HG03095 (cell line): ENCODE results near the gene GPATCH8.
"Not testable (repeated sequence)": the region's sequence is repeated elsewhere in the genome, so short reads cannot be mapped to it uniquely, and the experiment has no call there.

Experiments
- ATAC-seq: cut with Tn5 transposase; IDR thresholded peaks from one replicate; pipeline ENCODE4 v1.9.1; 2021; ENCODE audit warnings: moderate library complexity; ENCODE audit not compliant: unreplicated experiment

Gene GPATCH8

DNA sequence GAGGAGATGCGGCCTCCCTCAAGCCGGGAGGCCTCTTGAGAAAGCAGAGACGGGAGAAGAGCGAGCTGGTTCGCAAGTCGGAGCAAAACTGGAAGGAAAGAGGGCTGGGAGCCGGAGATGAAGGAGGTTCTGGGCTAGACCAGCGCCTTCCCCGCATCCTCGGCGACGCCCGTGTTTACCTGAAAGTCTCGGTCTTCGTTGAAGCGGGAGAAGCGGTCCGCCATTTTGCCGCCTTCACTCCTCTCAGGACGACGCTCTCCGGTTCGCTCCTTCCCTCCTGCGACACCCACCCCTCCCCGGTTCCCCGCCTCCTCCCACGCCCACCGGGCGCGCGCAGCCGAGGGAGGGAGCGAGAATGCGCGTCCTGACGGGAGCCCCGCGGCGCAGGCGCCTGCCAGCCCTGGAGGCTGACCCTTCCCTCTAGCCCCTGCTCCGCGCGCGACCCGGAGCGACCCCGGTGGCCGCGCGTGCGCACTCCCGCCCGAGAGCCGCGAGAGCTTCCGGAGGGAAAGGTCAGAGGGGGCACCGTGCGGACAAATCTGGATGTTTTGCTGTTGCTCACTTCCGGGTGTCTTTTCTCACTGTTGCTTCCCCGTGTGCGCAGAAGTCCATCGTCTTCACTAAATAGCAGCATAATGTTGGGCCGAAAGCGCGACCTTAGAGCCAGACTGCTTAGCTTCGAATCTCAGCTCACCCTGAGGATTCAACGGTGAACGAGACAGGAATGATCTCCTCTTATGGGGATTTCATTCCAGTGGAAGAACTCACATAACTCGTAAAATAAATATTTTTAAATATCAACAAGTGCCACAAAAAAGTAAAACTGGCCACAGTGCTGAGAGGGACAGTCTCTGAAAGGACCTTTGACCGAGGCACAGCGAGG, at the start of gene GPATCH8:
GPATCH8 (minus strand) TSS at position 260 of the 883 bp plus-strand sequence; CDS start at position 224, 36 bp downstream.
- ATAC-seq, result peak; percentile 77

DNA sequence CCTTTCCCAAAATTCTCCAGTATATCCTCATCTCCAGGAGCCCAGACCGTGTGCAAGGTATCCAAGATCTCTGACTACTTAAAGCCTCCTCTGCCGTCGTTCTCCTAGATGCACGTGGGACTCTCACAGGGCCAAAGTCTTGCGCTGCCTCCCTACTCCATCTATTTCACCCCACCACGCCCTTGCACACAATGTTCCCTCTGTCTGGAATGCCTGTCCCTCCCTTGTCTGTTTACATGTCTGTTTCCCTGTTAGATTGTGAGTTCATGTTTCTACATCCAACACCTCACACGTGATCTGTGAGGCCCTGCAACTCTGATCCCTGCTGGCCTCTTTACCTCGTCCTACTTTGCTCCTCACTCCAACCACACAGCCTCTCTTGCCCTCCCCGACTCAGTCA, 49.2 kb upstream of the GPATCH8 start:
- ATAC-seq, result no peak

- ATAC-seq, result no peak
Measured at GRCh38 chr17:44549686-44550085, 46.5 kb upstream of the GPATCH8 start.

GRCh38 chr17:44548376-44549230, 45.4 kb upstream of the GPATCH8 start:
- ATAC-seq, result no peak

GRCh38 chr17:44547625-44548267, 44.5 kb upstream of the GPATCH8 start:
- no peak for ATAC-seq

DNA sequence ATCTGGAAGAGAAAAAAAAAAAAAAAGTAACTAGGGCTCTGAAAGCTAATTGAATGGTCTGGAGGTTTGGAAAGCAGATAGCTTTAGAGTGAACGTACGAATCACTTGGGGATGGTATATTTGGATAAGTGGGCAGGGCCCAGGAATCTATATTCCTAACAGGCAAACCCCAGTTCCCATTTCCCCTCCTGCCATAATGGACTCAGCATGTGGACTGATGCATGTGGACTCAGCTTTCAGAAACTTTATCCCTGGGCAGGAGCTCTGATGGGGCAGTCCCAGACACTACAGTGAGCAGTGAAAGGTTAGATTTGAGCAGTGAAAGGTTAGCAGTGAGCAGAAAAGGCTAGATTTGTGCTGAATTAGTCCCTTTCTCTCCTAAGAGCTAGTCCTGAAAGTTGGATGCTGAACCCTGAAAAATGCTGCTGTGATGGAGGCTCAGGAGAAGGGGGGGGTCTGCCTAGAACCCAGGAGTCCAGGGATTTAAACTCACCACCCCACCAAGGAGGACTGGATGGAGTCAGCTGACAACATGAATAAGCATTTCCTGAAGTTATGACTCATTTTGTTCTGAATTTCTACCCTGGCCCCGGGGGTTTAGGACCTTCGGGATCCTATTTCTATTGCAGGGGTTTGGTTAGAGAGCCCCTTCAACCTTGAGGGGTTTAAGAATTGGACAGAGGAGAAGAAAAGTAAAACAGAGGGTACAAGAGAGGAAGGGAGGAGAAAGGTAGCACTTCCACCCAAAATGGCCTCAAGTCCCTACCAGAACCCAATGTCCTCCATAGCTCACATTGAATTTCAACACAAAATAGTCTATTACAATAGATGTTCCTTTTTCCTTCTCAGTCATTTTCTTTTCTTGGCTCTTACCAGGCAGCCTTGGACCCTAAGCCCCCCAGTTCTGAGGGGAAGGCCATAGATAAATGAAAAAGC, 43.7 kb upstream of the GPATCH8 start:
- ATAC-seq, result no peak

DNA sequence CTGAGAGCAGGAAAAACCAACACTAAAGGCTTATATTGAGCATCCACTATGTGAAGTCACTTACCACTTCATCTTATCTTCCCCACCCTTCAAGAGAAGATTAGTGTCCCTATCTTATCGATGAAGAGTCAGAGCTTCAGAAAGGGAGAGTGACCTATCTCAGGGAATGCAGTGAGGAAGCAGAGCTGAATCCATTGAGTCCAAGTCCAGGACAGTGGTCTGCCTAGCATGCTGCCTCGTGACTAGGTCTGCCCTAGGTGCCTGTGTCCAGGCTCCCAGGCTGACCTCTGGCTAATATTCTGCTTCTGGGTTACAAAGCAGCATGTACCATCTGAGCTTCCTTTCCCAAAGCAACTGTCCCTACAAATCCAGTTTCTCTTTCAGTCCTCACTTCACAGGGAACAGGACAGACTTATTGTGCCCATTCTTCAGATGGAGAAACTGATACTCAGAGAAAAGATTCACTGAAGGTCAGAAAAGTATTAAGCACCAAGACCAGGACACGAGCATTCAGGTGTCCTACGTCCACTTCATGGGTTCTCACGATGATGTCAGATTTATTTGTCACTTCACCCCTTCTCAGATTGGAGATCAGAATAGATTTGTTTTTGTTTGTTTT, 40.8 kb upstream of the GPATCH8 start:
- ATAC-seq, result no peak

DNA sequence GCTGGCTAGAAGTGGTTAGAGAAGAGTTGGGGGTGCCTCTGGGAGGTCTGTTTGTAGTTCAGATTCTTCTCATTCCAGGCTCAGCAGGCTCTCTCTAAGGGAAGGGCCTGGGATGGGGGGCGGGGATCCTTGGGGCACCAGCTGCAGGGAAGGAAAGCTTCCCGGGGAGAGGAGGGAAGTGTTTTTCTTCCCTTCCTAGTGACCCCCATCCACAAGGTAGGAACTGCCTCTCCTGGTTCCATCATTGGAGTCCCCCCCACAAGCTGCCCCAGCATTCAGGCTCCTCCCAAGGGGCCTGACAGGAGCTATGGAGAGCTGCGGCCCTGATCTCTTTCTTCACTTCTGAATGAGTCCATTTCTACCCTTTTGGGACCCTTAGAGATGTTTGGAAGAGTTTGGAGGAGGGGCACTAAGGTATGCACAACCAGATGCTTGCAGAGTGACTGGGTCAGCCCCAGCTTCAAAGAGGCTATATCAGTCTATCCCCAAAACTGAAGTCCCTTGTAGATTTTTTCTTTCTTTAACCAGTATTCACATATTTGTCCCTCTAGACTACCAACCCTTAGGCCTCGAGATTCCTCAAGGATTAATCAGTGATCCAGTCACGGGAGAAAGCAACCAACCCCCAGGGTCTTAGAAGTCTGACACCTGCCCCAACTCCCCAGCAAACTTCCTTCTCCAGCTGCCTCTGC, 40.2 kb upstream of the GPATCH8 start:
- ATAC-seq, result no peak

DNA sequence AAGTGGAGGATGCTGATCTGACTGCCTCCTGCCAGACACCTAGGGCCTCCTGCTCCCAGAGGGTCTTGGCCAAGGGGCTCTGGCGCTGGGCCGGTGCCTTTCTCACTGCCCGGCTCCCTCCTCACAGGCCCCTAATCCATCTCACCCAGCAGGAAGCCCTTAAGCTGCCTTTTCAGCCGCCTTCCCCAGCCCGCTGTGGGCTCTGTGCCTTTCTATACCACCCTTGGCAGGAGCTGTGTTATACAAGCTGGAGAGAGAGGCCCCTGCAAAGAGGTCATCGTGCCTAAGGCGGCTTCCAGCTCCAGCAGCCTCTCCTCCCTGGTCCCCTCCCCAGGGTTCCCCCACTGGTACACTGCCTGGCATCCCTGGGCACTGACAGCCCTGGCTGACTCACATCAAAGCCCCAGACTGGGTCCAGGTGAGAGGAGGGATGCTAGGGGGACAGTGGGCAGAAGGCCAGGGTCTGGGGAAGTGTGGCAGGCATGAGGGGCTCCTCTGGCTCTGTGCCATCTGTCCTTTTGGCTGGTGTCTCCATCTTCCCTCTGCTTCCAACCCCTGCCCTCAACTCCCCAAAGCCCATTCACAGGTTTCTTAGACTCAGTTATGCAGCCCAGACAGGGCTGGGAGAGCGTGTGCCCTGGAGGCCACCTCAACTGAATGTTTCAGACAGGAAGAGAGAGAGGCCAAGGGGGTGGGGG, 38.8 kb upstream of the GPATCH8 start:
- ATAC-seq, result no peak

- no peak for ATAC-seq
Measured at GRCh38 chr17:44540246-44541084, 37.3 kb upstream of the GPATCH8 start.

DNA sequence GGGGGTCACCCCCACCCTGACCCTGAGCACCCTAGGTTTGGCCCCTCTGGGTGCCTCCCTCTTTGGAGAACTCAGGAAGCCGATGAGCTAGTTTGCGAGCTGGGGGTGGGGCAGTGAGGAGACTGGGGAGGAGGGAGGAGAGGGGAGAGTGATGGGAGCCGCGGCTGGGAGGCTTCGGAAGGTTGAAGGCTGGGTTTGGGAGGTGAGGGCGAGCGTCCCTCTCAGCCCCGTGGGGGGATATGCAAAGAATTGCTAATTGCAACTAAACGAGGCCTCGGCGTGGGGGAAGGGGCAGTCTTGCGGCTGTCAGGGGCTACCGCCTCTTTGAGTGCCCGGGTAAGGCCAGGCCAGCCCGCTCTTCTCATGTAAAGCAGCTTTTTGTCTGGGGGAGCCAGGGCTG, 36.5 kb upstream of the GPATCH8 start:
- ATAC-seq, result no peak

DNA sequence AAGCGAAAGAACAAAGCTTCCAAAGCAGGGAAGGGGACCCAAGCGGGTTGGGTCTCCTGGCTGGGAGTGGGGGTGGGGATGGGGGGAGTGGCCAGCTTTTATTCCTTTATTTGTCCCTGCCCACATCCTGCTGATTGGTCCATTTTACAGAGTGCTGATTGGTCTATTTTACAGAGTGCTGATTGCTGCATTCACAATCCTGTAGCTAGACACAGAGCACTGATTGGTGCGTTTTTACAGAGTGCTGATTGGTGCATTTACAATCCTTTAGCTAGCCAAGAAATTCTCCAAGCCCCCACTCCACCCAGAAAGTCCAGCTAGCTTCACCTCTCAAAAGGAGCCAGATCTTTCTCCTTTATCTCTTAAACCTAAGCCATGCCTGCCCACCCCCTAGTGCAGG, 34.7 kb upstream of the GPATCH8 start:
- ATAC-seq, result not testable (repeated sequence)

GRCh38 chr17:44536090-44536953, 33.1 kb upstream of the GPATCH8 start:
- ATAC-seq, result no peak

DNA sequence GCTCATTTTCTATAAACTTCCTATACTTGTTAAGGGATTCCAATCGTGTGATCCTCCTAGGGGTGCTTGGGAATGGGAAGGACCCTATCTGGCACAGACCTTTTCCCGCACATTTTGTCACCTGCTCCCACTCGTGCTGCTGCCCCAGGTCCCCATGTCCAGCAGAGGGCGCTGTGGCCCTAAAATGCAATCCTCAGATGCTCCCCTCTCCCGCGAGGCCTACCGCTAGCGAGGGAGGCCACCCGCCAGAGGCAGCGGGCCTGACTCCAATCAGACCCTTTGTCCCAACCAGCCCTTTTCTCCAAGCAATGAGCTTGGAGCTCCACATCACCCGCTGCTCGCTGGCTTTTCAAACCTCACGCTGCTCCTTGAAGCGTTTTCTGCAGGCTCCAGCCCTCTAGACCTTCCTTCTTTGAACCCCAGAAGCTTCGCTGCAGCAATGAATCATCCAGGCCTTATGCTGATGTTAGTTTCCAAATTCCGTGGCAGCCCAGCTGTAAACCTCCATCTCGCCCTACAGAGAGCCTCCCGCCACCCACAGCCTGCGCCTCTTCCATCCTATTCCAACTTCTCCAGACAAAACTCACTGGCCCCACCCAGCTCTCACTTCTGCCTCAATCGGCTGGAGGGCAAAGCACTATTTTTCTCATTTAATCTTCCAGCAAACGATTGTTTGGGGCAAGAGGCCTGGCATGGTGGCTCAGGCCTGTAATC, 30.5 kb upstream of the GPATCH8 start:
- ATAC-seq, result no peak

- no peak for ATAC-seq
Measured at GRCh38 chr17:44530896-44531418, 27.8 kb upstream of the GPATCH8 start.

DNA sequence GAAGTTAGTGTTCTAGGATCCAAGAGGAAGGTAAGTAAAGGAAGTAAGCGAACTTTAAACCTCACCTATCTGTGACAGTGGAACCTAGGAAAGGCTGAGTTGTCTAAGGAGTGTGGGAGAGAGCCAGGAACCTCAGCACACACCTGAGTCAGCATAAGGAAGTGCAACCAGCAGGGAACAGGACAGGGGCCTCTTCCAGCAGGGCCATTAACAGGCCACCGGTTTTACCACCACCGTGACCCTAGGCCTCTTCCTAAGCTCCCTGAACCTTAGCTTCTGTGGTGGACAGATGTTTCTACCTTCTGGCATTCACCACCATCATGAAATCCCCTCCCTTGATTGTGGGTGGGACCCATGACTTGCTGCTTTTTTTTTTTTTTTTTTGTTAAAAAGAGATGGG, 26.7 kb upstream of the GPATCH8 start:
- ATAC-seq, result no peak
